Transverse colon (tissue), 4 donors: ENCODE measurements around the gene OMP.

Experiments
- POLR2A ChIP-seq: fragments of 450-650 bp; IDR thresholded peaks from one replicate; pipeline ENCODE4 v1.6.1; 2016; ENCODE audit warnings: antibody characterized with exemption, mild to moderate bottlenecking, moderate library complexity
- POLR2AphosphoS5 ChIP-seq, 3 donors: sonication (generic); formaldehyde crosslinking; IDR thresholded peaks; one replicate each; pipeline ENCODE4 v1.6.1; 2016; ENCODE audit warnings: antibody characterized with exemption in 3 of 3
- TF ChIP-seq, protein P1 (sequence below), 5 experiments: fragments of 200-600 bp in 3 of 5; fragments of 450-650 bp in 2 of 5; sonication (generic) in 3 of 5; IDR thresholded peaks; 1 replicate in 2 of 5; 2 replicates in 3 of 5; pipeline ENCODE4 v1.5.1; 2016 to 2017; ENCODE audit warnings: antibody characterized with exemption in 5 of 5, inconsistent platforms in 3 of 5, mild to moderate bottlenecking in 2 of 5, moderate library complexity in 1 of 5

- TF ChIP-seq, protein P1, sequence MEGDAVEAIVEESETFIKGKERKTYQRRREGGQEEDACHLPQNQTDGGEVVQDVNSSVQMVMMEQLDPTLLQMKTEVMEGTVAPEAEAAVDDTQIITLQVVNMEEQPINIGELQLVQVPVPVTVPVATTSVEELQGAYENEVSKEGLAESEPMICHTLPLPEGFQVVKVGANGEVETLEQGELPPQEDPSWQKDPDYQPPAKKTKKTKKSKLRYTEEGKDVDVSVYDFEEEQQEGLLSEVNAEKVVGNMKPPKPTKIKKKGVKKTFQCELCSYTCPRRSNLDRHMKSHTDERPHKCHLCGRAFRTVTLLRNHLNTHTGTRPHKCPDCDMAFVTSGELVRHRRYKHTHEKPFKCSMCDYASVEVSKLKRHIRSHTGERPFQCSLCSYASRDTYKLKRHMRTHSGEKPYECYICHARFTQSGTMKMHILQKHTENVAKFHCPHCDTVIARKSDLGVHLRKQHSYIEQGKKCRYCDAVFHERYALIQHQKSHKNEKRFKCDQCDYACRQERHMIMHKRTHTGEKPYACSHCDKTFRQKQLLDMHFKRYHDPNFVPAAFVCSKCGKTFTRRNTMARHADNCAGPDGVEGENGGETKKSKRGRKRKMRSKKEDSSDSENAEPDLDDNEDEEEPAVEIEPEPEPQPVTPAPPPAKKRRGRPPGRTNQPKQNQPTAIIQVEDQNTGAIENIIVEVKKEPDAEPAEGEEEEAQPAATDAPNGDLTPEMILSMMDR (IDR thresholded peaks at IDR 0.05): no peak
- TF ChIP-seq POLR2A (no peak), POLR2AphosphoS5 (IDR thresholded peaks at IDR 0.05) (no peak)
These were observed 38.4 kb downstream of the OMP start for GRCh38 chr11:77141034-77141433.
